ENCODE data around the gene DOCK1. TPM values are rescaled to one million over a fixed set of nuclear protein-coding genes. Genes with fewer than 3 reads are reported as not detected.

The DOCK1 gene
- total and polyA plus RNA-seq, 5 donors, result 7.8 to 23.1 (median 20.8) TPM

DNA sequence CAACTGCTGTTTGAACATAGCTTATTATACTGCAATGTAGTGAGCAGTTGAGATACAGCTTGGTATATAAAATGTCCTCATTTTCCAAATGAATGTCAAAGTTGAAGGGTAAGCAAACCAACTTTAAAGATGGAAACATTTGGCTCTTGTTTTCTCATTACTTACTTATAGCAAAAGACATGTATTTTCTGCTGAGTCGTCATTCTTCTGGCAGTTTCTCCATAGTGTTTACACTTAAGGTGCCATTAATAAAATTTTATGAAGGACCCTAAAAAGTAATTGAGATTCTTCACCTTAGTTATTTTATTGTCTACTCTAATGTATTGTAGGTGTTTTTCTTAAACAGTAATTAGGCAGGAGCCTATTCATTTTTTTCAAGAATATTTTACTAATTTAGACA is 222.6 kb downstream of the DOCK1 start:
- no peak for DNase-seq
- no peaks in the 10 kb centered on the region for H3K9me3 ChIP-seq (ENCODE audit: control insufficient read depth, low read length)
- no peak overlapping the region for H3K4me3 ChIP-seq (ENCODE audit: low read length)
- no peak overlapping the region for H3K27ac ChIP-seq (ENCODE audit: low read length)
- H3K4me1 ChIP-seq (ENCODE audit: control insufficient read depth, insufficient read depth, low read length), result no peaks in the 10 kb centered on the region
- no peaks in the 10 kb centered on the region for H3K27me3 ChIP-seq (ENCODE audit: control insufficient read depth, insufficient read depth)
- intact Hi-C loops (cut with DNase I), result no loop called here
- ATAC-seq, result no peak
- 94% methylated on average over 1 of the region's 1 CpG for WGBS

DNA sequence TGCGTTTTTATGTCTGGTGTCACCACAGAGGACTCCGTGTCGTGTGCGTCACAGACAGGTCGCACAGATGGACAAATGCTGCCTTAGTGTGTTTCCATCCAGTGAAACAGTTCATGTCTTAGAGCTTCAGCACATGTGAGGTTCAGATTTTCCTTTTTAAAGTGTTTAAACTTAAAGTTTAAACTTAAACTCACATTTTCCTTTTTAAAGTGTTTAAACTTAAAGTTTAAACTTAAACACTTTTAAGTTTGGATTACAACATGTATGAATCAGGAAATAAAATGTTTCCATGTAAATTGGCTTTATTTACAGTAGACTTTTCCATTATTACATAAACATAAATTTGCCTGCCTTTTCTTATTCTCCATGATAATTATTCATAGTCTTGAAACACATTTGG is 223.9 kb downstream of the DOCK1 start:
- no peak for ATAC-seq
- Histone ChIP-seq H3K9me3 (ENCODE audit: control insufficient read depth, low read length) (no peaks in the 10 kb centered on the region), H3K4me3 (ENCODE audit: low read length) (no peak overlapping the region), H3K27ac (ENCODE audit: low read length) (no peak overlapping the region), H3K4me1 (ENCODE audit: control insufficient read depth, insufficient read depth, low read length) (no peaks in the 10 kb centered on the region), H3K27me3 (ENCODE audit: control insufficient read depth, insufficient read depth) (no peaks in the 10 kb centered on the region)
- no peak for DNase-seq
- intact Hi-C loops (cut with DNase I), result no loop called here
- whole genome bisulfite sequencing, result 97% methylated on average over 5 of the region's 5 CpGs

DNA sequence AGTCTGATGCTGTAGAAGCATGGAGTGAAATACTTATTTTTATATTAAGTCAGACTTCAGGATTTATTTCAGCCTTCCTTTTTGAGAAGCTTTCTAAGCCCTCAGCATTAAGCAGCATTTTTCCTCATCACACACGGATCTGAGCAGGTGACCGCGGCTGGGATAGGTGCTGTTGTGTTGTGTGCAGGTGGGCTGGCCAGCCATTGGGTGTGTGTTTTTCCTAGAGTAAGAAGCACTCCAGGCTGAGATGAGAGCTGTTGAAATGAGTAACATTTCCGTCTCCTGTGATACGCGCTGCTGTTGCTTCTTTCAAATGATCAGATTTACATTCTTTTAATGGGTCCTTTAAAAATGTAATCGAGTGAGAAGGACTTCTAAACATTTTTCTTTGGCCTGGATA is 227.2 kb downstream of the DOCK1 start:
- intact Hi-C loops (cut with DNase I), result no loop called here
- Histone ChIP-seq H3K4me3 (ENCODE audit: low read length) (no peak overlapping the region), H3K27me3 (ENCODE audit: control insufficient read depth, insufficient read depth) (no peaks in the 10 kb centered on the region), H3K9me3 (ENCODE audit: control insufficient read depth, low read length) (no peaks in the 10 kb centered on the region), H3K4me1 (ENCODE audit: control insufficient read depth, insufficient read depth, low read length) (no peaks in the 10 kb centered on the region), H3K27ac (ENCODE audit: low read length) (no peak overlapping the region)
- 97% methylated on average over 7 of the region's 7 CpGs for WGBS
- ATAC-seq (no peak), DNase-seq (no peak)

DNA sequence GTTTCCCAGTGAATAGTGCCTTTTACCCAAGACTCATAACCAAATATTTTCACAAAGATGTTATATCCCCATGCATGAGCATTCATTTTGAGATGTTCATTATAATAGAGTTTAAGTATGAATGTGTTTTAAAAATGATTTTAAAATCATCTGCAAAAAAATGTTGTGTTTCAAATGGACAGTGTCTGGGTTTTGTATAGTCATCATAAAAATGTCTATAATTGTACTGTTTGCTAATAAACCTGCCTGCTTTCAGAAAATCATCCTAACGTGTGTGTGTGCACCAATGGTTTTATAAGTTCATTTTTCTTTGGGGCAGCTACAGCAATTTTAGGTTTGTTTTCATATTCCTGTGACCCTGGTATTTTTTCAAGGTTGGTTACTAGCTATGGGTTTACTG is 228.0 kb downstream of the DOCK1 start:
- WGBS, result 93% methylated on average over 1 of the region's 1 CpG
- no peak overlapping the region for H3K4me3 ChIP-seq (ENCODE audit: low read length)
- no peak for ATAC-seq
- no peaks in the 10 kb centered on the region for H3K9me3 ChIP-seq (ENCODE audit: control insufficient read depth, low read length)
- intact Hi-C loops (cut with DNase I), result no loop called here
- no peak for DNase-seq
- no peaks in the 10 kb centered on the region for H3K27me3 ChIP-seq (ENCODE audit: control insufficient read depth, insufficient read depth)
- no peaks in the 10 kb centered on the region for H3K4me1 ChIP-seq (ENCODE audit: control insufficient read depth, insufficient read depth, low read length)
- no peak overlapping the region for H3K27ac ChIP-seq (ENCODE audit: low read length)

DNA sequence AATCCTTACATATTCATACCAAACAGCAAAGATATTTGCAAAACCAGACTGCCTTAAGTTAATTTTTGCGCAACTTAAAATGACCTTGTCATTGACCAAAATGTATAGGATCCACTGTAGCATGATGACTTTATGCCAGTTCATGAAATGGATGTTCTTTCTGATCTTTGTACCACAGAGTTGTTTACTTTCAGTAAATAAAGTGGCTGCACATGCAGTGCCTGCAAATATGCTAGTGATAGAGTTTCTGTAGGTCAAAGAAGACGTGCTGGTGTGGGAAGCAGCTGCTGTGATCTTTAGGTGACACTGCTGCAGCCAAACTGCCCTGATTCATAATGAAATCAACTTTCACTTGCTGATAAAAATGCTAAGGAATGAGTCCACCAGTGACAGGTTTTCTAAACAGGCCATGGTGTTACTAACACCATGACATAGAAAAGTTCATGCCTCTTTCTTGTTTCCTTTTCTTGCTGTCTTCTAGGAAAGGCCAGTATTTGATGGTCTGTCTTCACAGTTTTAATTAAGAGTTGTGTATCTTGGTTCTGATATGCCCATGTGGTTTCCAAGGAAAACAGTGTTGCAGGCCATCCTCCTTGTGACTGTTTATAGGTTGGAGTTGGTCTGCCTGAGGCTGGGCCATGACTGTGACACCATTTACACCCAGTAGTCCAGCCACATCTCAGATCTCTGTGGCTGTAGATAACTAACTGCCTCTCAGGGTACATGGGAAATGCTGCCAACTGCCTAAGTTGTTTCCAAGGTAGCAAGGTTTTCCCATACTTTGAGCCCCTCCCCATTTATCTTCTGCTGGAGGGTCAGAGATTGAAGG is 228.7 kb downstream of the DOCK1 start:
- no peaks in the 10 kb centered on the region for H3K9me3 ChIP-seq (ENCODE audit: control insufficient read depth, low read length)
- intact Hi-C loops (cut with DNase I), result no loop called here
- H3K4me3 ChIP-seq (ENCODE audit: low read length), result no peak overlapping the region
- H3K27me3 ChIP-seq (ENCODE audit: control insufficient read depth, insufficient read depth), result no peaks in the 10 kb centered on the region
- no peak overlapping the region for H3K27ac ChIP-seq (ENCODE audit: low read length)
- ATAC-seq, result no peak
- 86% methylated on average over 2 of the region's 2 CpGs for WGBS
- no peaks in the 10 kb centered on the region for H3K4me1 ChIP-seq (ENCODE audit: control insufficient read depth, insufficient read depth, low read length)
- no peak for DNase-seq

DNA sequence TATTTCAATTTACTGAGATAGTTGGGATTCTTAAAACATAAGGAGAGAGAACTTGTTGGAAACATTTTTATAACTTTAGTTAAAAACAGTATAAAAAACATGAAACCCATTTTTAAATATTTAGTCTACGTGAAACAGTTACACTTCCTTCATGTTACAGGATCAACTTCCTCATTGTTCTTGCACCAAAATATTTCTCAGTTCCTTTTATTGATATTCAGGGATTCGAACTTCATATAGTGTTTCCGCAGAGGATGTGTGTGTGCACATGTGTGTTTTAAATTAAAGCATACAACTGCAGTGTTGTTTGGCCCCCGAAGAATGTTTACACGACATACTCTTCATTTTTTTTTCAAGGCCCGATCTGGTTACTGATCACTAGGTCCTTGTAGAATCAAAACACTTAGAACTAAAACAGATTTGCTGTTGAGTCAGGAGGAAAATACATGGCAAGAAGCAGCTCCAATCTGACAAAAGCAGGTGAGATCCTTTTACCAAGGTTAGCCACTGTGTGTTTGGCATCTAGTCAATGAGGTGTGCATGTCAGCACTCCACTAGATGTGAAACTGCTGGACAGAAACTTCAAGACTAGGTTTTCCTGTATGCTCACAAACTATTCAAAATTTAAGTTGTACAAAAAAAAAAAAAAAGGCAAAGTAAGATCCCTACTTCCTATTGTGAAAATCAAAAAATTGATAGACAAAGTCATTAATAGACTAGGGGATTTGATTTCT is 230.8 kb downstream of the DOCK1 start:
- ATAC-seq (no peak), DNase-seq (no peak)
- intact Hi-C loops (cut with DNase I), result no loop called here
- H3K9me3 ChIP-seq (ENCODE audit: control insufficient read depth, low read length), result no peaks in the 10 kb centered on the region
- no peak overlapping the region for H3K4me3 ChIP-seq (ENCODE audit: low read length)
- H3K27me3 ChIP-seq (ENCODE audit: control insufficient read depth, insufficient read depth), result no peaks in the 10 kb centered on the region
- H3K4me1 ChIP-seq (ENCODE audit: control insufficient read depth, insufficient read depth, low read length), result no peaks in the 10 kb centered on the region
- H3K27ac ChIP-seq (ENCODE audit: low read length), result no peak overlapping the region
- WGBS, result 59% methylated on average over 6 of the region's 6 CpGs

DNA sequence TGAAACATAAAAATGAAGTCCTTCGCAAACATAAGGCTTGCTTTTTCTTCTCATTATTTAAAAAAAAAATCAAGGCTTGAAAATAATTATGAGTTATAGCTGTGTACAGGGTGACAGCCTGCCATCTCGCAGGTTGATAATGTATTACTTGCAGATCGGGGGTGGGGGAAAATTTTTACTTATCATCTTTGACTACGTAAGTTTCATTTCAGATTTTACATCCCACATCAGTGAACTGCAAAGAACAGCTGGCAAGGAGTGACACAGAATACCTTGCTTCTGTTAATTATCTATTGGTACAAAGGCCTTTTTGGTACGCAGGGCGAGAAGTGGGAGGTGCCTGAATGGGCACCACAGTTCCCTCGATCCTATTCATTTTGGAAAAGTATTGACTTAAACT is 232.2 kb downstream of the DOCK1 start:
- DNase-seq, result no peak
- H3K9me3 ChIP-seq (ENCODE audit: control insufficient read depth, low read length), result no peaks in the 10 kb centered on the region
- H3K27ac ChIP-seq (ENCODE audit: low read length), result no peak overlapping the region
- H3K4me3 ChIP-seq (ENCODE audit: low read length), result no peak overlapping the region
- intact Hi-C loops (cut with DNase I), result no loop called here
- no peaks in the 10 kb centered on the region for H3K27me3 ChIP-seq (ENCODE audit: control insufficient read depth, insufficient read depth)
- H3K4me1 ChIP-seq (ENCODE audit: control insufficient read depth, insufficient read depth, low read length), result no peaks in the 10 kb centered on the region
- no peak for ATAC-seq
- 96% methylated on average over 7 of the region's 7 CpGs for WGBS

DNA sequence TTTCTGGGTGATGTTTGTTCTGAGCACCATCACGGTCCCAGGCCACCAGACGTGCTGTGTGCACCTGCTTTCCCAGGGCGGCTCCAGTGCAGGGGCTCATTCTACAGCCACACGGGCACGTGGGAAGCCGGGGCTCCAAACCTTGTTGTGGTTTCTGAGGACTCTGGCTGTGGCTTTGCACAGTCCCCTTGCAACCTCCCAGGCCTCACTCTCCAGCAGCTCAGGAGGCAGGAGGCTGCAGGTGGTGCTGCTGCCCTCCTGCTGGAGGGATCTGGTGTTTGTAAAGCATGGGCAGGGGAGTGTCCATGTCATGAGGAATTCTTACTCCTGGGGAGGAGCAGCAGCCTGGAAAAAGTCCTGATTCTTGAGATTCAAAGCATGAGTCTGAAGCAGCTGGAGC is 236.9 kb downstream of the DOCK1 start:
- H3K4me1 ChIP-seq (ENCODE audit: control insufficient read depth, insufficient read depth, low read length), result no peaks in the 10 kb centered on the region
- WGBS, result 86% methylated on average over 6 of the region's 6 CpGs
- H3K27ac ChIP-seq (ENCODE audit: low read length), result no peak overlapping the region
- ATAC-seq (no peak), DNase-seq (no peak)
- no peaks in the 10 kb centered on the region for H3K9me3 ChIP-seq (ENCODE audit: control insufficient read depth, low read length)
- intact Hi-C loops (cut with DNase I), result no loop called here
- no peak overlapping the region for H3K4me3 ChIP-seq (ENCODE audit: low read length)
- H3K27me3 ChIP-seq (ENCODE audit: control insufficient read depth, insufficient read depth), result no peaks in the 10 kb centered on the region

DNA sequence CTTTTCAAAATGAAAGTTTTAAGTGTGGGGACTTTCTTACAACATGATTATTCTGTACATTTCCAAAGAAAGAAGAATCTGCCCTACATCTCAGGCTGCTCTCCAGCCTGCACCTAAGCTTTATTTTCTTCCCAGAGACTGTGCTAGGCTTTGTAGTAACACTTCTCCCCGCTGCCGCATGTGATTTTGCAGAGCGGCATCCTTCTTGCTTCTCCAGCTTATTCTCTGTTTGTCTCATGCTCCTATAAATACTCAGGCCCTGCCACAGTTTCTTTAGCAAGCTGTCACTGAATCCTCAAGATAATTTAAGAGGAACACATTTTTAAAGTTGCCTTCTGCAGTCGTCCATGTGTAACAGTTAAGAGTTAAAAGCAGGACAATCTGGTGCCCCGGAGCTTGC is 237.6 kb downstream of the DOCK1 start:
- DNase-seq, result no peak
- intact Hi-C loops (cut with DNase I), result no loop called here
- Histone ChIP-seq H3K27me3 (ENCODE audit: control insufficient read depth, insufficient read depth) (no peaks in the 10 kb centered on the region), H3K4me3 (ENCODE audit: low read length) (no peak overlapping the region), H3K9me3 (ENCODE audit: control insufficient read depth, low read length) (no peaks in the 10 kb centered on the region), H3K27ac (ENCODE audit: low read length) (no peak overlapping the region), H3K4me1 (ENCODE audit: control insufficient read depth, insufficient read depth, low read length) (no peaks in the 10 kb centered on the region)
- ATAC-seq, result no peak
- WGBS, result 90% methylated on average over 5 of the region's 5 CpGs

DNA sequence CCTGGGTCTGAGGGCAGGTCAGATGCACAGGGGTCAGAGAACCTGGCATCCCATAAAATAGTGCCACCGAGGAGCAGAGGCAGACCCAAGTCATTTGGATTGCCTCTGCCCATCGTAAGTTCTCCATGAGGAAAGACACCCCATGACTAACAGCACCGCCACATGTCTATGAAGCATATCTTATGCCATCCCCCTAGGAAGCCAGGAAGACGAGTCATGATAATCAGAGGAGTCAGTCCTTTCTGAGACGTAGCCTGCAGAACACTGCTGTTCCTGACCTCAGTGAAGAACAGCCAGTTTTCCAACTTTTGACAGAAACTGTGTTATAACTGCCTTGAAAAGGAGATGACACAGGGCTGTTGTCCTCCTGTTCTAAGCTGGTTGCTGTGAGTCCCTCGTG is 239.9 kb downstream of the DOCK1 start:
- Histone ChIP-seq H3K27ac (ENCODE audit: low read length) (no peak overlapping the region), H3K4me3 (ENCODE audit: low read length) (no peak overlapping the region), H3K27me3 (ENCODE audit: control insufficient read depth, insufficient read depth) (no peaks in the 10 kb centered on the region), H3K9me3 (ENCODE audit: control insufficient read depth, low read length) (no peaks in the 10 kb centered on the region), H3K4me1 (ENCODE audit: control insufficient read depth, insufficient read depth, low read length) (no peaks in the 10 kb centered on the region)
- 95% methylated on average over 6 of the region's 6 CpGs for WGBS
- intact Hi-C loops (cut with DNase I), result no loop called here
- no peak for DNase-seq
- ATAC-seq, result no peak

DNA sequence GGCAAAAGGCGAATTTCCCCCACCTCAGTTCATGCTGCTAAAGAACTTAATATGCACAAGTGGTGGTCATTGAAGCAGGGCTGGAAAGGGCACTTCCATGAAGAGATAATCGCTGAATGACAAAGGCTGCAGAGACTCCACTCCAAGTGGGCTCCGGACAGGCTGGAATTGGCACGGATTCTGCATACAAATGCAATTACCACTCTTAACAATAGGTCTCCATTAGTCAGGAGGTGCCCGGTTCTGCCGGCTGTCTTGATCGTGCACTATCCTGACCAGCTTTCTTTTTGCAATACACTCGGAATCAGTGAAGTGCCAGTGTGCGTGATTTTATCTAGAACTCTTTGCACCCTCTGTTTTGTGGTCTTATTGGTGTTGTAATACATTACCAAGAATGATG is 241.4 kb downstream of the DOCK1 start:
- H3K27me3 ChIP-seq (ENCODE audit: control insufficient read depth, insufficient read depth), result no peaks in the 10 kb centered on the region
- no peak overlapping the region for H3K27ac ChIP-seq (ENCODE audit: low read length)
- intact Hi-C loops (cut with DNase I), result no loop called here
- DNase-seq (no peak), ATAC-seq (no peak)
- H3K4me1 ChIP-seq (ENCODE audit: control insufficient read depth, insufficient read depth, low read length), result no peaks in the 10 kb centered on the region
- no peaks in the 10 kb centered on the region for H3K9me3 ChIP-seq (ENCODE audit: control insufficient read depth, low read length)
- 88% methylated on average over 9 of the region's 9 CpGs for WGBS
- no peak overlapping the region for H3K4me3 ChIP-seq (ENCODE audit: low read length)

Data from right cardiac atrium (tissue), 5 donors.